NCI-H446 (cell line): ENCODE results near the gene DPP10.
A peak's percentile ranks its signal among the peaks of the same experiment; 100 is the strongest.
"Not testable (repeated sequence)": the region's sequence is repeated elsewhere in the genome, so short reads cannot be mapped to it uniquely, and the experiment has no call there.

Experiments
- DNase-seq, 2 experiments: peaks; one replicate each; lab custom pipeline; 2025; lab: John Stamatoyannopoulos, UW

The DPP10 gene

GRCh38 chr2:114724454-114724853 is 282.0 kb downstream of the DPP10 start:
- no peak for DNase-seq

- DNase-seq = no peak
Measured at GRCh38 chr2:114727012-114727411, 284.6 kb downstream of the DPP10 start.

DNA sequence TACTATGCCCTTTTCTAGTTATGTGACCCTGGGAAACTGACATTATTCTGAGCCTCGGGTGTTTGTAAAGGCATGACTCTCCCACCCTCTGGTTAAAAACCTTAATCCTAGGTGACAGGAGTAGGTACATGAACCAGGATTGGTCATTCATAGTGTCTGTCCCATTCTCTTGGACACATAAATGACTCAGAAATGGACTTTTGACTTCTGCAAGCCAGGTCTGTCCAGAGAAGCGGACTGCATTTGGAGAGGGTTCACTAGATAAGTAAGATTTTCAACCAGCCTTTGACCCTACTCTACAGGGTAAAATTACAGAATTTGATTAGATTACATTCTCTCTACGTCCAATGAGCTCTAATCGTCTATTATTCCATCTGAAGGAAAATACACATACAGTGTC is 285.9 kb downstream of the DPP10 start:
- no peak for DNase-seq

DNA sequence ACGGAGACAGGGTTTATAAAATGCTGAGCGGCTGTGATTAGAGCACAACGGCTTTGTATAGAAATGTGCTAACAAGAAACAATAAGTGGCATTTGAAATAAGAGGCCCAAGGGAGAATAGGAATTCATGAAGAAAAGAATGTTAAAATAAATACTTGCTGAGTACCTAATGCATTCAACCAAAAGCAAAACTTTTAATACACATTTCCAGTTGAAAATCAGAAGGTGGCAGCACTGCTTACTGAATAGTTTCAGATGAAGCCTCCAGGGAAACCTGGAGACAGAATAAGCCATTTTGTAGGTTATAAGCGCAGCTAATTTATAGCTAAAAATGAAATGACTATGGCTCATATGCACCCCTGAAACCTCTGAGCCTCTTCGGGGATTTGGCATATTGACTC is 286.6 kb downstream of the DPP10 start:
- peak in 1 of 2 experiments; percentile 3 for DNase-seq

DNA sequence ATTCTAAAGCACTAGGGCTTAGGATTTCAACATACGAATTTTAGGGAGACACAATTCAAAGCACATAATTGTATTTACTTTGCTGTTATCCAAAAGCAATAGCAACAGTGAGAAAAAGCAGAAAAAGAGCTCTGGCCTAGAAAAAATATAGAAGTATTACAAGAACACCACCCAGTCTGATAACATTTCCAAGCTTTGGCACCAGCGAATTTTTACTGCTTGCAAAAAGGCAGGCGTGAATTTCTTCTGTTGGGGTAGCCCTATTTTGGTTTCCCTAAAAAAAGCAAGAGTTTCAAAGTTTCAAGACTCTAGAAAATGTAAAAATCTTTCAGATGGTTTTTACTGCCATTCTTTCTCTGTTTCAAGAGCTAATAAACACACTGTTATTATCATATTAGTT is 292.7 kb downstream of the DPP10 start:
- DNase-seq = no peak

GRCh38 chr2:114742245-114742644 is 299.8 kb downstream of the DPP10 start:
- no peak for DNase-seq

GRCh38 chr2:114745700-114746099 is 303.3 kb downstream of the DPP10 start:
- DNase-seq = no peak

DNA sequence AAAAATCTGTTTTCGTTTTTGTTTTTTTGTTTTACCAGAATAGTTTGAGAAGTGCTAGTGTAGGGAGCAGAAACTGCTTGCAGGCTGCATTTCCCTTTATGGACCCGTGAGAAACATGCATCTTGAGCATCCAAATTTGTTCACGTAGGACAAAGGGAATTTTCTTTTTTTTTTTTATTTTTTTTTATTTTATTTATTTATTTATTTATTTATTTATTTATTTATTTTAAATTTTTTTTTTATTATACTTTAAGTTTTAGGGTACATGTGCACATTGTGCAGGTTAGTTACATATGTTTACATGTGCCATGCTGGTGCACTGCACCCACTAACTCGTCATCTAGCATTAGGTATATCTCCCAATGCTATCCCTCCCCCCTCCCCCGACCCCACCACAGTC is 305.7 kb downstream of the DPP10 start:
- not testable (repeated sequence) for DNase-seq

- DNase-seq = no peak
Measured at GRCh38 chr2:114752425-114752824, 310.0 kb downstream of the DPP10 start.

DNA sequence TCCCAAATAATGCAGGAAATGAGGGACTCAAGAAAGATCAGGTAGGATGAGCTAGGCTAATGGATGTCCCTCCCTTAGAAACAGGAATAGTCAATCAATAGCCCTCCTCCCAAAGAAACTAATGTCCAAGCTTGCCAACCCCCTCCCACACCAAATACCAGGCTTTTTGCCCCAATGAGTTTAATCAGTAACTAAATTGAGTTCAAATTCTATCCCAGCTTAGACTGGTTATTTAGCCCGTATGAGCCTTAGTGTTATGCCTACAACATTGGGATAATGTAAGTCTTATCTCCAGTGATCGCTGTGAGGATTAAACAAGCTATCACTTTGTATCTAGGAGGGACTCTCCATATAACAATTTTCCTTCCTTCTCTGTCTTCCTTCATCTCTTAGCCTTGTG is 310.7 kb downstream of the DPP10 start:
- no peak for DNase-seq

- no peak for DNase-seq
Measured at GRCh38 chr2:114754907-114755563, 312.6 kb downstream of the DPP10 start.

GRCh38 chr2:114762376-114762775 is 319.9 kb downstream of the DPP10 start:
- DNase-seq = no peak

- no peak for DNase-seq
Measured at GRCh38 chr2:114762986-114763385, 320.5 kb downstream of the DPP10 start.

DNA sequence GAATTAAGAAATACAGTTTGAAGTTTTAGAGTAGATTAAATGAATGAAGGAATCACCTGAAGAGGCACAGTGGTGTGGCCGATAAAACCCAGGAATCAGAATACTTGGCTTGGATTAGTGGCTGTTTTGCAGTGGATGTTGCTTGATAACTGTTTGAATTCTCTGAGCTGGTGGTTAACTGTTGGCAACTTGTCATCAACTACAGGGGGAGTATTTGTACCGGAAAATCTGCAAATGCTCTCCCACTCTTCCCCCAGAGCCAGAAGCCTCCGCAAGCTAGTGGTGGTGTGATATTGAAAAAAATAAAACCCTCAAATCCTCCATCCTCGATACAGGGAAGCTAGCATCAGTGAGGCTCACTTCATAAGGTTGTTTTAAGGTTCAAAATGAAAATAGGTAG is 326.7 kb downstream of the DPP10 start:
- DNase-seq = no peak

DNA sequence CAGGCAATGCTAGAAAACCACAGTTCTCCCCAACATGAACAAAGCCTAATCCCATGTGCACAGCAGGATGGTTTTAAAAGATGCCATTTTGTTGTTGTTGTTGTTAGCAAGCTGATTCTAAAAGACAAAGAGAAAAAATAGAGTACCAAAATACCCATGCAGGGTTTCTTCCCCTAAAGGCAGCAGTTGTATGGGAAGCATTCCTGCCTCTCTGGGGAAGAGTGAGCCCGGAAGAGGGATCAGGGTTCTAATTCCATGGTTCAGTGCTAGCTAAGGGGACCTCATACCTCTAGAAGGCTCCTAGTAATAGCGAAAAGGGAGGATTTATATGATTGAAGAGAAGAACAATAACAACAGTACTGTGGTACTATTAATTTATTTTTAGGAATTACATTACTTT is 327.6 kb downstream of the DPP10 start:
- DNase-seq = no peak

DNA sequence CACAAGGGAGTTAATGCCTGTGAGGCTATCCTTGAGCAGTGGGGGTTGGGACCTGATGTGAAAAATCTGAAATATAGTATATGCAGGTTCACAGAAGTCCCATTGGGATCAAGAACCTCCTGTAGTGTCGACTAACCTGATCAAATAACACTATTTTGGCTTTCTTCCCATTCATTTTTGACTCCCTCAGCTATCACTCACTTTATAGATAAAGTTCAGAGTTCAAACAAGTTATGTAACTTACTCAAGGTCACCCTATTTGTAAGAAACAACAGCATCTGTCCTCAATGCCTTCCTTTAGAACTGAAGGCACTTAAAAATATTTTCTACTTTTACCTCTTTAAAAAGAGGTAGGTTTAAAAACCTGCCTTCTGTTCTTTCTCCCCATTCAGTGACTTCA is 341.6 kb downstream of the DPP10 start:
- no peak for DNase-seq

DNA sequence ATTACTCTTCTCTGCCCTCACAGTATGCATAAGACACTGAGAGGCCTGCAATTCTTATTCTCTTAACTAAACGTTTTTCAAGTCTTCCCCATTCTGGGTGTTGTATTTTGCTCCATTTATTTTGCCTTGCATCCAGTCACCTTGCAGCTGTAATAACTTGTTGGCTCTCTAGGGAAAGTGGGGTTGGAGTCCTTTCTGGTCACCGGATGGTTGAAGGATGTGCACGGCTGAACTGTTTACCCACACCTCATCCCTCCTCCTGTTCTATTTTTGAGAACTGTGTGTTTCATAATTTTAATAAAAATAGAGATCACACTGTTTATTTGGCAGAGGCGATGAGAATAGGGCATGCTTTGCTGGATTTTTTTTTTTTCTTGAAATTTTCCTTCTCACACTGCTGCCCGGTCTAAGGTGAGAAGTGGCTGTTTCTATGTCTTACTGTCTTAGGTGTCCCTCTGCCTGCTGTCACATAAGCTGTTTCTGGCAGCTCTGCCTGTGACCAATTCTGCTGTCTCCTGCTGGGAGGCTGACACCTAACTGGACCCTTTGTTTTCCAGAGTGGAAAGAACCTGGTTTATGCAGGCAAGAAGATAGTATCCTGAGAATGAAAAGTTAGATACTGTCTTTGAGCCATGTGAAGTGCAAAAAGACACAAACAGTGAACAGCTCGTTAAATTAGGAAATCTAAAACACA is 342.6 kb downstream of the DPP10 start:
- DNase-seq = no peak

DNA sequence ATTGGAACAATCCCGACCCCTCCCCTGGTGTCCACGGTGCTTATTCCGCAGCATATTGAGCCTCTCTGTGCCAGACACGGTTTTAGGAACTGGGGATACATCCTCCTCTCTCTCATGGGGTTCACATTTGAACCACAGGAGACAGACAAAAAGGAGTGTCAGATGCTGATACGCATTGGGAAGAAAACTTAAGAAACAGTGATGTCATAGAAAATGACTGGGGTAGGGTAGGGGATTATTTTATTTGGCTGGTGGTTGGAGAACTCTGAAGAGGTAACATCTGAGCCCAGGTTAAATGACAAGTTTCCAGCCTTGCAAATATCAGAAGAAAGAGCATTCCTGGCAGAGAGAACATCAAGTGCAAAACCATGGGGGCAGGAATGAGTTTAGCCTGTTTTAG is 344.5 kb downstream of the DPP10 start:
- DNase-seq = no peak

GRCh38 chr2:114787486-114787885 is 345.0 kb downstream of the DPP10 start:
- DNase-seq = no peak

DNA sequence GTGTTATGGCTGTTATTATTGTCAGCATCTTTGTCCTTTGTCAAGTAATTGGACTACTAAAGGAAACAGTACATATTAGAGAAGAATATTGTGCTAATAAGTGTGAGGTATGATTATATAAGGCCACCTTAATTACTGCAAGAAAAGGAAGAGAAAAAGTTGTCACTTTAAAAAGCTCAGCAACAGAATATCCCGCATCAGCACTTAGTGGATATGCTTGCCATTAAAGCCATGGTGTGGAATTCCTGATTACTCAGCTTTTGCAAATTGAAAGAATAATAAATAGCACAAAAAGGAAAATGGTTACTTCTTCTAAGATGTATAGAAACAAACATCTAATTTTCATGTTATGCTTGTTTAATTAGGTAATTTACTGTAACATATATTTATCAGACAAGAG is 347.5 kb downstream of the DPP10 start:
- DNase-seq = no peak

GRCh38 chr2:114797540-114797939 is 355.1 kb downstream of the DPP10 start:
- DNase-seq = no peak

DNA sequence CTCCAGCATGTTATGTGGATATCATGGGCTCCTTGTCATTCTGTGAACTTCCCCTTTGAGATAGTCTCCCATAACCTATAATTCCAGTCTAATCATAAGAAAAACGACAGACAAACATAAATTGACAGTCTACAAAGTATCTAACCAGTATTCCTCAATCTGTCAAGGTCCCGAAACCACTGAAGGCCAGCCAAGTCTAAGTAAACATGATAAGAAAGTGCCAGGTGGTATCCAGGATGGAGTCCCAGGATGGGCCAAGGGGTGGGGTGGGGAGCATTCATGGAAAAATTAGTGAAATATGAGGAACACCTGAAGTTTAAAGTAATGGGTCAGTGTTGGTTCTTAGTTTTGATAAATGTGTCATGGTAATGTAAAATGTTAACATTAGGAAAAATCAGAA is 355.5 kb downstream of the DPP10 start:
- no peak for DNase-seq

GRCh38 chr2:114800371-114800770 is 357.9 kb downstream of the DPP10 start:
- no peak for DNase-seq

DNA sequence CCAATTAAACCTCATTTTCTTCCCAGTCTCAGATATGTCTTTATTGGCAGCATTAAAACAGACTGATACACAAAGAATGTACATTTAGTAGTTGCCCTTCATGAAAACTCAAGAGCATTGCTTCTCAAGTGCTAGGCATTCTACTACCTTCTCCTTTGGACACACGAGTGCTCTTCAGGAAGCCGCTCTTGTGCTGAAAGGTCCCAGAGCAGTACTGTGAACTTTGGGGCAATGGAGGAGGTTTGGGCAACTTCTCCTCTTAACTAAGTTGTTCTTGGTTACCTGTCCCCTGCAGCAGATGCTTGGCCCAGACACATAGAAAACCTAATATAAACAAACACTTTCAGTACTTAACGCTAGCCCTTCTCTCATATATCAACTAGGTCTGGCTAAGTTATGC is 362.8 kb downstream of the DPP10 start:
- no peak for DNase-seq
